GM12875 (cell line): ENCODE measurements around the gene ZGRF1.

Source experiments
- H3K4me3 ChIP-seq: one replicate; pipeline ENCODE4 v1.5.1; 2011; ENCODE audit warnings: low read depth, low read length, control low read depth
- TF ChIP-seq, protein P1 (sequence below): IDR thresholded peaks from 2 replicates; pipeline ENCODE4 v1.5.1; 2011; ENCODE audit warnings: low read depth, mild to moderate bottlenecking, control low read depth, inconsistent platforms, low read length, moderate library complexity, borderline replicate concordance; ENCODE audit not compliant: insufficient read depth

Gene ZGRF1

DNA sequence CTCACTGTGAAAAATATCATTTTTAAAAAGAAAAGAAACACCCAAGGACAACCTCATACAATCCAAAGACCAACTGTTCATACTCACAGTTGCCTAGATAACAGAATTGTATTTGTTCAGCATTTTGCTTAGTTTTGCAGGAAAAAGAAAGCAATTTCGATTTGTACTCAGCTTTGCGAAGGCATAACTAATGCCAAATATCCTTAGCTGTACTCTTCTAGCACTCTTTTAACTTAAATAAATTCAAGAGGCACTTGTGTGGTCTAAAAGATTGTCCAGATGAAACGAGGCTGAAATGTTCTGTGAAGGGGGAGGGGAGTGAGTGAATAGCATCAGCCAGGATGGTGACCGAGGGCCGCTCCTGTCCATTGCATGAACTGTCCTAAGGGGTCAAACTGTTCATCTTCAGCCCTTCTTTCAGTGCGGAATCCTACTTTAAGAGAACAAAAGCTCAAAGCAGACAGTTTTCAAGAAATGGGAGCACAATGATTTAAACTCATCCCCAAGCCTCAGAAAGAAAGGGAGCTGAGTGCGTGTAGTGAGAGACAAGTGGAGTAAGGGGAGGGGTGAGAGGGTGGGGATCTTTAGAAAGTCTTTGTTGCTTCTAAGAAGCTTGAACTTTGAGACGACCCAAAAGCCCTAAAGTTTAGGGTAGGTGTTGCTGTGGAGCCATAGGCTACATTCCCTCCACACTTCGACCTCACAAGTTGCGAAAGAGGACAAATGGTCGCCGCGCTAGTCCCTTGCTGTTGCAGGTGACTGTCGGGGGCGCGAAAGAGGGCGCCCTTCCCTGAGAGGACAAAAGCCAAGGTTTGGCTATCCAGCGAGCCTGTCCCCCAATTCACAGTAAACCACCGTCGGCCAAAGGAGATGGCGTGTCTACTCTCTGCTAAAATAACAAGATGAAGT lies 116.8 kb downstream of the ZGRF1 start:
- peak overlapping the region; percentile 54 for H3K4me3 ChIP-seq
- TF ChIP-seq, protein P1, sequence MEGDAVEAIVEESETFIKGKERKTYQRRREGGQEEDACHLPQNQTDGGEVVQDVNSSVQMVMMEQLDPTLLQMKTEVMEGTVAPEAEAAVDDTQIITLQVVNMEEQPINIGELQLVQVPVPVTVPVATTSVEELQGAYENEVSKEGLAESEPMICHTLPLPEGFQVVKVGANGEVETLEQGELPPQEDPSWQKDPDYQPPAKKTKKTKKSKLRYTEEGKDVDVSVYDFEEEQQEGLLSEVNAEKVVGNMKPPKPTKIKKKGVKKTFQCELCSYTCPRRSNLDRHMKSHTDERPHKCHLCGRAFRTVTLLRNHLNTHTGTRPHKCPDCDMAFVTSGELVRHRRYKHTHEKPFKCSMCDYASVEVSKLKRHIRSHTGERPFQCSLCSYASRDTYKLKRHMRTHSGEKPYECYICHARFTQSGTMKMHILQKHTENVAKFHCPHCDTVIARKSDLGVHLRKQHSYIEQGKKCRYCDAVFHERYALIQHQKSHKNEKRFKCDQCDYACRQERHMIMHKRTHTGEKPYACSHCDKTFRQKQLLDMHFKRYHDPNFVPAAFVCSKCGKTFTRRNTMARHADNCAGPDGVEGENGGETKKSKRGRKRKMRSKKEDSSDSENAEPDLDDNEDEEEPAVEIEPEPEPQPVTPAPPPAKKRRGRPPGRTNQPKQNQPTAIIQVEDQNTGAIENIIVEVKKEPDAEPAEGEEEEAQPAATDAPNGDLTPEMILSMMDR: peak; percentile 59

GRCh38 chr4:112518675-112519074 lies 118.0 kb downstream of the ZGRF1 start:
- H3K4me3 ChIP-seq: no peak overlapping the region
- TF ChIP-seq, protein P1: no peak

GRCh38 chr4:112517911-112518310 lies 118.8 kb downstream of the ZGRF1 start:
- H3K4me3 ChIP-seq: peak overlapping the region; percentile 73
- TF ChIP-seq, protein P1: no peak

- TF ChIP-seq, protein P1: peak; percentile 37; the same call in 1 of the 2 replicates
- peak overlapping the region; percentile 73 for H3K4me3 ChIP-seq
Observed at GRCh38 chr4:112517067-112517634, 119.6 kb downstream of the ZGRF1 start.

GRCh38 chr4:112516471-112517066 lies 120.1 kb downstream of the ZGRF1 start:
- peak overlapping the region; percentile 73 for H3K4me3 ChIP-seq
- TF ChIP-seq, protein P1: no peak

GRCh38 chr4:112516066-112516470 lies 120.6 kb downstream of the ZGRF1 start, which contains the start of gene NEUROG2:
NEUROG2 (minus strand) TSS chr4:112516180; CDS start chr4:112515475, 705 bp downstream.
- H3K4me3 ChIP-seq: peak within 1 kb of the TSS; percentile 73
- TF ChIP-seq, protein P1: no peak
